Measurements from ENCODE around the gene ITGAL.

ITGAL gene

DNA sequence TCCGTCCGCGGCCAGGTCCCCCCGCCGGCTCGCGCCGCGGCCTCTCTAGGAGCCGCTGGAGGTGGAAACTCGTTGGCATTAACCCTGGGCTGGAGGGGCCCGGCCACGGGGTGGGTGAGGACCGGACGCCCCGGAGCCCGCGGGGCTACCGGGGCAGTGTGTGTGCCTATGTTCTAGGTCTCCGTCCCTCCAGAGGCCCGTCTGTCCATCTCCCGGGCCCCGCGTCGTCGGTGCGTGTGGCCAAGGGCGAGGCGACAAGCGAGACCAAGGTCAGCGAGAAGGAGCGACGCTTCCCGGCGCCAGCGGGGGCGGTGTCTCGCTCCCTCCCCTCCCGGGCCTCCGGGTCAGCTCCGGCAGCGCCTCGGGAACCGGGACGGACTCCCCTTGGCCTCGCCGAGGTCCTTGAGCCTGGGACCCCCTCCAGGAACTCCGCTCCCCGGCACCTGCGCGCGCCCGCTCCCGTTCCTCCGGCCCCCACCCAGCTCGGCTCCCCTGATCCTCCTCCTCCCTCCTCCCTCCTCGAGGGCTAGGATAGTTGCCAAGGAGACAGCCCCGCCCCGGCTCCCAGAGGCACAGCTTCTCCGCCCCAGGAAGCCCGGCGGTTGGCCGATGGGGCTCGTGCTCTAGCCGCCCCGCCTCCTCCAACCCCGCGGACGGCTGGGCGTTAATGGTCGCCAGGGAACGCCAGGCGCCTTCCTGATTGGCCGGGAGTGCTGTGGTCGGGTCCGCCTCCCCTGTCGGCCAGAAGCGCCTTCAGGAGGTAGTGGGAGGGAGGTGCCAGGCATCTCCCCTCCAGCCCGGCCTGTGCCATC is 54.5 kb downstream of the ITGAL start:
- TF ChIP-seq, protein P1, sequence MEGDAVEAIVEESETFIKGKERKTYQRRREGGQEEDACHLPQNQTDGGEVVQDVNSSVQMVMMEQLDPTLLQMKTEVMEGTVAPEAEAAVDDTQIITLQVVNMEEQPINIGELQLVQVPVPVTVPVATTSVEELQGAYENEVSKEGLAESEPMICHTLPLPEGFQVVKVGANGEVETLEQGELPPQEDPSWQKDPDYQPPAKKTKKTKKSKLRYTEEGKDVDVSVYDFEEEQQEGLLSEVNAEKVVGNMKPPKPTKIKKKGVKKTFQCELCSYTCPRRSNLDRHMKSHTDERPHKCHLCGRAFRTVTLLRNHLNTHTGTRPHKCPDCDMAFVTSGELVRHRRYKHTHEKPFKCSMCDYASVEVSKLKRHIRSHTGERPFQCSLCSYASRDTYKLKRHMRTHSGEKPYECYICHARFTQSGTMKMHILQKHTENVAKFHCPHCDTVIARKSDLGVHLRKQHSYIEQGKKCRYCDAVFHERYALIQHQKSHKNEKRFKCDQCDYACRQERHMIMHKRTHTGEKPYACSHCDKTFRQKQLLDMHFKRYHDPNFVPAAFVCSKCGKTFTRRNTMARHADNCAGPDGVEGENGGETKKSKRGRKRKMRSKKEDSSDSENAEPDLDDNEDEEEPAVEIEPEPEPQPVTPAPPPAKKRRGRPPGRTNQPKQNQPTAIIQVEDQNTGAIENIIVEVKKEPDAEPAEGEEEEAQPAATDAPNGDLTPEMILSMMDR (conservative IDR thresholded peaks at IDR 0.05; ENCODE audit: low read depth, low read length), result peak; percentile 33
- H3K4me3 ChIP-seq (ENCODE audit: low read depth, low read length), result peak overlapping the region; percentile 88
- DNase-seq (ENCODE audit: low read depth), result peak; percentile 99

DNA sequence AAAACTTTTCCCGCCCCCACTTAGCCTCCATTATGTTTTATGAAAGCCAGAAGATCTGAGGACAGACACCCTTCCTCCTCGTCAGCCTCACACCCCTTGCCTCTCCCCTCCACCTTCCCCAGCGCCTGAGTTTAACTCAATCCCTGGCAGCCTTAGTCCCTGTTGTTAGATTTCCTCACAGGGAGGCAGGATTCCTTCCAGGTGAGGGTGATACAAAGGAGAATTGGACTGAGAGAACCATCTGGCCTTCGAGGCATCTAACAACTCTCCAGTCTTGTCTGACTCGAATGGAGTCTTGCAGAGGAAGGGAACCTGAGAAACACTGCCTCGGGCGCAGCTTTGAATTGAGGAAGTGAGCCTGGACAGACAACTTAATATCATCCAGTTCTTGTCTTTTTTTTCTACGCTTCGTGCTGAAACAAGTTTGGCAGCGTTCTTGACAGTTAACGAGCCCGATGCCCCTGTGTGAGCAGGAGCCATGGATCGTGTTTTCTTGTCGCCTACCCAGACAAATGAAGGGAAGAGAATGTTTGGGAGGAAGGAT is 55.2 kb downstream of the ITGAL start:
- H3K4me3 ChIP-seq (ENCODE audit: low read depth, low read length), result peak overlapping the region; percentile 34
- TF ChIP-seq, protein P1 (conservative IDR thresholded peaks at IDR 0.05; ENCODE audit: low read depth, low read length), result no peak
- DNase-seq (ENCODE audit: low read depth), result no peak

DNA sequence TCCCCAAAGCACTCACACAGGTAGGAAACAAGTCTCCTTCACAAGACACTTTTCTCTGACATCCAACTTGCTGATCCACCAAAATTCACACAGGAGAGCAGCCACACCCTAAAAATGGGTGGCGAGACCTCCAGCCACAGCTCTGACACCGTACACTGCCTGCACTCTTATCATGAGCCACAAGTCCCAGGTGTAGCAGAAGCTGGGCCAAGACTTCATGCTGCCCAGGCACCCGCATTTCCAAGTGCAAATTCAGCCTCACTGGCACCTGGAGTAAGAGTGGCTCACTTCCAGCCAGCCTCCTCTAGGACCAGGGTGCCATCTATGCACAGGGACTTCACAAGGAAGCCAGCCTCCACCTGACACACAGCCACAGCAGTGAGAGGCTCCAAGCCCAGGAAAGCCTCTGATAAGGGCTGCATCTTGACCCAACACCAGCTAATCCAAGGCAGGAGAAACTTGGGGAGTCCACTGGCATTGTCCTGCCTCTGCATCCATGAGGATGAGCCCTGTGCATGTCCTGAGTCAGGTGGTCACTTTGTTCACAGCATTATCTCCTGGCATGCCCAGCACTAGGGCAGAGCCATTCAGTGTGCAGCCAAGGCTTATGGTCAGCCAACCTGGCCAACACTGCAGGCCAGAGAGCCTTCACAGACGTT is 56.4 kb downstream of the ITGAL start:
- no peak for DNase-seq (ENCODE audit: low read depth)
- TF ChIP-seq, protein P1 (conservative IDR thresholded peaks at IDR 0.05; ENCODE audit: low read depth, low read length), result no peak

DNA sequence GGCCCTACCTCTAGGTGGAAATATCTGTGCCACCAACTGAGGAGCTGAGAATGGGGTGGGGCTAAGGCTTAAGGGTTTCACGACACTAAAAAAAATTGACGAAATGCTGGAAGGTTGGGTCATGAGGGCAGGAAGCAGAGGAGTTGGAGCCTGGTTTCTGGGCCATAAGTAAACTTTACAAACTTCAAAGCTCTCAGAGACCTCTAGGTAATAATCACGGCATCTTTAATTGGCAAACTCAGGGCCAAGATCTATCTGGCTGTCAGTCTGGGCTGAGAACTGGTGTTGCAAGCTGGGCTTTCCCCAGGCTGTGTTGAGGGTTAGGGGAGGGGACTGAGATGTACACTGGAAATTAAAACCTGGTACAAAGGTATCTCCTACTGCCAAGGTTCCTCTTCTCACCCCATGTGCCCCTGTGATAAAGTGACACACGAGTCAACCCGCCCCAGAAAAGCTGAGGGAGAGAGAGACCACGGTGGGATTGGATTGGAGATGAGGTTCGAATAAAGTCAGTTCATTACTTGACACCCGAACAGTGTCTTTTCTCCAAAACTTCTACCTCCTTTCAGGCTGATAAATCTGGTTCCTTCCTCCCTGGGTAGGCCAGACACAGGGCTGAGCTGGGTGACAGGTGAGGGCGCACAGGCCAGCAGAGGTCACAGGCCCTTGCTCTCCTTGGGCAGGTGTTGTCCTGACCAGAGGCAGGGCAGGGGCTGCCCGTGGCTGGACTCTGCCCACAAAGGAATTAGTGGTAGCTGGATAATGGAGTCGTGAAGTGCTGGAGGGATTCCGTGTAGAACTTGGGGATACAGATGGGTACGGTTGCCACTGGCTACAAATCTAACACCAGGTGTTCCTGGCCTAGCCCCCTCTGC is 57.9 kb downstream of the ITGAL start:
- DNase-seq (ENCODE audit: low read depth), result no peak
- TF ChIP-seq, protein P1 (conservative IDR thresholded peaks at IDR 0.05; ENCODE audit: low read depth, low read length), result no peak
- H3K4me3 ChIP-seq (ENCODE audit: low read depth, low read length), result no peak overlapping the region

More for the DNA sequence above, 56.4 kb downstream of the ITGAL start:
- no peak overlapping the region for H3K4me3 ChIP-seq (ENCODE audit: low read depth, low read length)

DNA sequence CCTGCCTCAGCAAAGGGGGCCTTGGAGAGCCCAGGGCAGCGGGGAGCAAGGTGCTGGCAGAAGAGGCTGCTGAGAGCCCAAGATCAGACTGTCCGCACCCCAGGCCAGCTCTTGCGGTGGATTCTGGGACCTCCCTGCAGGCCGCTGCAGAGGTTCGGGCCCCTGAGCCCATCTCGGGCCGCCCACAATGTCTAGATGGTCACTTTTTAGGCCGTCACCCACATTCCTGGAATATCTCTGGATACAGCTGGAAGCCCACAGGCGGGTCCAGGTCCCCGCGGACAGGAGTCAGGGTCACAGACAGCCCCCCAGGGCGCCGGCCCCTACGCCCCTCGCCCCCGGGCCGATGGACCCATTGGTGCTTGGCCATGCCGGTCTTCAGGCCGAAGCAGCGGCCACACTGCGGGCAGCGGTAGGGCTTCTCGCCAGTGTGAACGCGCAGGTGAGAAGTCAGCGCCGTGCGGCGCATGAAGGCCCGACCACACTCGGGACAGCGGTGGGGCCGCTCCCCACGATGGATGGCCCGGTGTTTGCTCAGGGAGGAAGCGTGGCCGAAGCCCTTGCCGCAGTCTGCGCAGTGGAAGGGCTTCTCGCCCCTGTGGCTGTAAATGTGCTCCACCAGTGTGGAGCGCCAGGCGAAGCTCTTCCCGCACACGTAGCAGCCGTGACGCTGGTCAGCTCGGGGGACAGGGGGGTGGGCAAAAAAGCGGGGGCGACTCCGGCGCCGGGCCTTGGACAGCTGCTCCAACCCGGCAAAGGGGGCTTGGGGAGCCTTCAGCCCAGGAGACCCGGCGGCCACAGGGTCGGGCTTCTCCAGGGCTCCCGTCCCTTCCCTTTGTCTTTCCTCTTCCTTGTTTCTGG is 60.0 kb downstream of the ITGAL start:
- TF ChIP-seq, protein P1 (conservative IDR thresholded peaks at IDR 0.05; ENCODE audit: low read depth, low read length), result no peak
- DNase-seq (ENCODE audit: low read depth), result no peak
- H3K4me3 ChIP-seq (ENCODE audit: low read depth, low read length), result no peak overlapping the region

DNA sequence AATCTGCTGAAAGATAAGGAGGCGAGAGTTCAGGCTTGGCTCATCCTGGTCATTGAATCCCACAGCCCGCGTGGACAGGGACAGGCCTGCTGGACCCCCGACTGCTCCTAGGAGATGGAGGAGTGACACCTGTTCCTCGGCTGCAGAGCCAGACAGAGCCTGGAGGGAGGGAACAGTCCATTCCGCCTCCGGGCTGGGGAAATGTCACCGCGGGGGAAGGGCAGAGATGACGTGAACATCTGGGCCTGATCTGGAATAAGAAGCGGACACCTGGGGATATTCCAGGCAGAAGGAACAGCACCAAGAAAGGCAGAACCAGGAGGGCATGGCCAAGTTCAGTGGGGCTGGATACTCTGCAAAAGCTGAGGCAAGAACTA is 60.6 kb downstream of the ITGAL start:
- TF ChIP-seq, protein P1 (conservative IDR thresholded peaks at IDR 0.05; ENCODE audit: low read depth, low read length), result no peak
- H3K4me3 ChIP-seq (ENCODE audit: low read depth, low read length), result no peak overlapping the region
- DNase-seq (ENCODE audit: low read depth), result no peak
